SK-N-SH treated with all-trans-retinoic acid at 6 μM for 48 hours (cell line): ENCODE measurements around the gene DPH3.

Experiments used
- ATAC-seq: fragments of 200-7000 bp; cut with Tn5 transposase; 3 replicates; pipeline ENCODE4 v1.9.1; 2020; ENCODE audit warnings: mild to moderate bottlenecking, moderate library complexity
- ARNTL ChIP-seq: fragments of 450-650 bp; formaldehyde crosslinking; IDR thresholded peaks from 2 replicates; pipeline ENCODE4 v1.5.0; 2020; ENCODE audit warnings: low read depth, mild to moderate bottlenecking, moderate library complexity, borderline replicate concordance
- BACH2 ChIP-seq: fragments of 250-450 bp; sonication (Bioruptor Pico); IDR thresholded peaks from 2 replicates; pipeline ENCODE4 v1.9.0; 2021; ENCODE audit warnings: mild to moderate bottlenecking, borderline replicate concordance
- CSDC2 ChIP-seq: fragments of 250-450 bp; sonication (Bioruptor Pico); IDR thresholded peaks from 2 replicates; pipeline ENCODE4 v1.5.0; 2020; ENCODE audit warnings: mild to moderate bottlenecking, moderate library complexity
- ESRRG ChIP-seq: fragments of 250-450 bp; sonication (Bioruptor Pico); IDR thresholded peaks from 2 replicates; pipeline ENCODE4 v1.6.1; 2021; ENCODE audit warnings: mild to moderate bottlenecking
- GLIS3 ChIP-seq: fragments of 250-450 bp; sonication (Bioruptor Pico); IDR thresholded peaks from 2 replicates; pipeline ENCODE4 v1.5.0; 2020; ENCODE audit warnings: mild to moderate bottlenecking, moderate library complexity
- ISL1 ChIP-seq: fragments of 250-450 bp; sonication (Bioruptor Pico); IDR thresholded peaks from 2 replicates; pipeline ENCODE4 v2.1.2; 2022; ENCODE audit warnings: mild to moderate bottlenecking, moderate library complexity
- OSR1 ChIP-seq: fragments of 250-450 bp; sonication (Bioruptor Pico); IDR thresholded peaks from 2 replicates; pipeline ENCODE4 v1.8.0; 2022; ENCODE audit warnings: moderate library complexity, mild to moderate bottlenecking, inconsistent platforms
- PPARA ChIP-seq: fragments of 250-450 bp; sonication (Bioruptor Pico); IDR thresholded peaks from 2 replicates; pipeline ENCODE4 v1.5.0; 2020; ENCODE audit warnings: mild to moderate bottlenecking, borderline replicate concordance
- RARB ChIP-seq: fragments of 250-450 bp; sonication (Bioruptor Pico); IDR thresholded peaks from 2 replicates; pipeline ENCODE4 v1.8.0; 2021; ENCODE audit warnings: mild to moderate bottlenecking, moderate library complexity
- ZC3H10 ChIP-seq: fragments of 250-450 bp; sonication (Bioruptor Pico); IDR thresholded peaks from 2 replicates; pipeline ENCODE4 v1.5.1; 2021; ENCODE audit warnings: mild to moderate bottlenecking, moderate library complexity
- ZFP3 ChIP-seq: fragments of 250-450 bp; sonication (Bioruptor Pico); IDR thresholded peaks from 2 replicates; pipeline ENCODE4 v1.5.0; 2020; ENCODE audit warnings: mild to moderate bottlenecking, moderate library complexity
- ZFP30 ChIP-seq: fragments of 450-650 bp; formaldehyde crosslinking; IDR thresholded peaks from 2 replicates; pipeline ENCODE4 v1.5.0; 2022; ENCODE audit warnings: mild to moderate bottlenecking, moderate library complexity
- ZNF565 ChIP-seq: fragments of 450-650 bp; formaldehyde crosslinking; conservative IDR thresholded peaks from 2 replicates; pipeline ENCODE4 v1.5.0; 2020; ENCODE audit warnings: low read depth, mild to moderate bottlenecking, moderate library complexity
- ZNF70 ChIP-seq: fragments of 450-650 bp; formaldehyde crosslinking; IDR thresholded peaks from 2 replicates; pipeline ENCODE4 v1.5.0; 2020; ENCODE audit warnings: mild to moderate bottlenecking, moderate library complexity
- ZNF8 ChIP-seq: fragments of 450-650 bp; formaldehyde crosslinking; IDR thresholded peaks from 2 replicates; pipeline ENCODE4 v1.5.0; 2020; ENCODE audit warnings: mild to moderate bottlenecking, moderate library complexity
- TF ChIP-seq, protein P1 (sequence below): fragments of 250-450 bp; sonication (Bioruptor Pico); IDR thresholded peaks from 2 replicates; pipeline ENCODE4 v1.5.1; 2021; ENCODE audit warnings: mild to moderate bottlenecking, moderate library complexity
- TF ChIP-seq, protein P2 (sequence below): fragments of 250-450 bp; sonication (Bioruptor Pico); IDR thresholded peaks from 2 replicates; pipeline ENCODE4 v1.5.0; 2020; ENCODE audit warnings: mild to moderate bottlenecking, moderate library complexity
- TF ChIP-seq, protein P3 (sequence below): fragments of 250-450 bp; sonication (Bioruptor Pico); IDR thresholded peaks from 2 replicates; pipeline ENCODE4 v1.5.1; 2020; ENCODE audit warnings: low read depth, mild to moderate bottlenecking, moderate library complexity
- TF ChIP-seq, protein P4 (sequence below): fragments of 250-450 bp; sonication (Bioruptor Pico); IDR thresholded peaks from 2 replicates; pipeline ENCODE4 v1.8.0; 2020; ENCODE audit warnings: mild to moderate bottlenecking, moderate library complexity, borderline replicate concordance

DPH3 gene

DNA sequence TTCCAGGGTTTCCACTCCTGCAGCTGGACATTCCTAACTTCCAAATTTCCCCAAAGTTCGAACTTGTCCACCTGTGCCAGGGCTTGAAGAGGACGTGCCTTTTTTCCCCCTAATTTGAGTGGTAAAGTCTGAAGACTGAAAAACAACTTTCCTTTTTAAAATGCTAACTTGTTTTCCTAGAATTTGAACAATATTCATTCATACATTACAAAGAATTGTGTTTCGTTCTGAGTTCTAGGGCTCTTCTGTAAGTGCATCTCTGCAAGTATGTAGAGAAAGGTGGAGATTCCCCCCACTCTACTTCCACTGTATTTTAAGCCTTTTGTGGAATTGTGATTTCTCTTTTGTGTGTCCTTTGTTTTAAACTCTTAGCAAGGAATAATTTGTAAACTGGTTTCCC is 9.4 kb downstream of the DPH3 start:
- ATAC-seq = no peak
- TF ChIP-seq OSR1 (no peak), ZC3H10 (no peak), CSDC2 (CRISPR knock-in tag) (no peak), ZFP30 (no peak), ISL1 (CRISPR knock-in tag) (no peak), PPARA (CRISPR knock-in tag) (no peak)
- TF ChIP-seq, protein P1, sequence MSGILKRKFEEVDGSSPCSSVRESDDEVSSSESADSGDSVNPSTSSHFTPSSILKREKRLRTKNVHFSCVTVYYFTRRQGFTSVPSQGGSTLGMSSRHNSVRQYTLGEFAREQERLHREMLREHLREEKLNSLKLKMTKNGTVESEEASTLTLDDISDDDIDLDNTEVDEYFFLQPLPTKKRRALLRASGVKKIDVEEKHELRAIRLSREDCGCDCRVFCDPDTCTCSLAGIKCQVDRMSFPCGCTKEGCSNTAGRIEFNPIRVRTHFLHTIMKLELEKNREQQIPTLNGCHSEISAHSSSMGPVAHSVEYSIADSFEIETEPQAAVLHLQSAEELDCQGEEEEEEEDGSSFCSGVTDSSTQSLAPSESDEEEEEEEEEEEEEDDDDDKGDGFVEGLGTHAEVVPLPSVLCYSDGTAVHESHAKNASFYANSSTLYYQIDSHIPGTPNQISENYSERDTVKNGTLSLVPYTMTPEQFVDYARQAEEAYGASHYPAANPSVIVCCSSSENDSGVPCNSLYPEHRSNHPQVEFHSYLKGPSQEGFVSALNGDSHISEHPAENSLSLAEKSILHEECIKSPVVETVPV (CRISPR knock-in tag) = no peak

DNA sequence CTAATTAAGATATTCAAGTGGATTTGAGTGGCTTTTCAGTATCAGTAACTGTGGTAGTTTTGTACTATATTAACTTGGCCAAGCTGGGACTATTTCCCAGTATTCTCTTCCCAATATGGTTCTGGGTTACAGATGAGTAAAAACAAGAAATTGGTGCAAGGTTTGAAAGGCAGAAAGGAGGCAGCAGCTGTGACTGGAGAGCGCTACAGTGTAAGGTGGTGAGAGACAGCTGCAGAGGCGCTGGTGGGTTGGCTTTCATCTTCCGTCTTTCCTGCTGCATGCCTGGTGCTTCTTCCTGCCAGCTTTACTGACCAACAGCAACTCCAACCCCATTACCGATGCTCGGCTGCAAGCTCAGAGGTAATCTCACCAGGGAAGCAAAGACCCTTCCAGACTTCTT is 9.8 kb downstream of the DPH3 start:
- TF ChIP-seq ZNF565 (no peak), ZFP3 (CRISPR knock-in tag) (no peak), GLIS3 (no peak), CSDC2 (CRISPR knock-in tag) (no peak), ZNF70 (CRISPR knock-in tag) (no peak), ISL1 (CRISPR knock-in tag) (no peak), ZC3H10 (no peak), RARB (no peak), ZNF8 (no peak), ARNTL (no peak), PPARA (CRISPR knock-in tag) (no peak), ESRRG (CRISPR knock-in tag) (no peak), BACH2 (no peak)
- TF ChIP-seq, protein P2, sequence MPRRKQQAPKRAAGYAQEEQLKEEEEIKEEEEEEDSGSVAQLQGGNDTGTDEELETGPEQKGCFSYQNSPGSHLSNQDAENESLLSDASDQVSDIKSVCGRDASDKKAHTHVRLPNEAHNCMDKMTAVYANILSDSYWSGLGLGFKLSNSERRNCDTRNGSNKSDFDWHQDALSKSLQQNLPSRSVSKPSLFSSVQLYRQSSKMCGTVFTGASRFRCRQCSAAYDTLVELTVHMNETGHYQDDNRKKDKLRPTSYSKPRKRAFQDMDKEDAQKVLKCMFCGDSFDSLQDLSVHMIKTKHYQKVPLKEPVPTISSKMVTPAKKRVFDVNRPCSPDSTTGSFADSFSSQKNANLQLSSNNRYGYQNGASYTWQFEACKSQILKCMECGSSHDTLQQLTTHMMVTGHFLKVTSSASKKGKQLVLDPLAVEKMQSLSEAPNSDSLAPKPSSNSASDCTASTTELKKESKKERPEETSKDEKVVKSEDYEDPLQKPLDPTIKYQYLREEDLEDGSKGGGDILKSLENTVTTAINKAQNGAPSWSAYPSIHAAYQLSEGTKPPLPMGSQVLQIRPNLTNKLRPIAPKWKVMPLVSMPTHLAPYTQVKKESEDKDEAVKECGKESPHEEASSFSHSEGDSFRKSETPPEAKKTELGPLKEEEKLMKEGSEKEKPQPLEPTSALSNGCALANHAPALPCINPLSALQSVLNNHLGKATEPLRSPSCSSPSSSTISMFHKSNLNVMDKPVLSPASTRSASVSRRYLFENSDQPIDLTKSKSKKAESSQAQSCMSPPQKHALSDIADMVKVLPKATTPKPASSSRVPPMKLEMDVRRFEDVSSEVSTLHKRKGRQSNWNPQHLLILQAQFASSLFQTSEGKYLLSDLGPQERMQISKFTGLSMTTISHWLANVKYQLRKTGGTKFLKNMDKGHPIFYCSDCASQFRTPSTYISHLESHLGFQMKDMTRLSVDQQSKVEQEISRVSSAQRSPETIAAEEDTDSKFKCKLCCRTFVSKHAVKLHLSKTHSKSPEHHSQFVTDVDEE = no peak
- TF ChIP-seq, protein P3, sequence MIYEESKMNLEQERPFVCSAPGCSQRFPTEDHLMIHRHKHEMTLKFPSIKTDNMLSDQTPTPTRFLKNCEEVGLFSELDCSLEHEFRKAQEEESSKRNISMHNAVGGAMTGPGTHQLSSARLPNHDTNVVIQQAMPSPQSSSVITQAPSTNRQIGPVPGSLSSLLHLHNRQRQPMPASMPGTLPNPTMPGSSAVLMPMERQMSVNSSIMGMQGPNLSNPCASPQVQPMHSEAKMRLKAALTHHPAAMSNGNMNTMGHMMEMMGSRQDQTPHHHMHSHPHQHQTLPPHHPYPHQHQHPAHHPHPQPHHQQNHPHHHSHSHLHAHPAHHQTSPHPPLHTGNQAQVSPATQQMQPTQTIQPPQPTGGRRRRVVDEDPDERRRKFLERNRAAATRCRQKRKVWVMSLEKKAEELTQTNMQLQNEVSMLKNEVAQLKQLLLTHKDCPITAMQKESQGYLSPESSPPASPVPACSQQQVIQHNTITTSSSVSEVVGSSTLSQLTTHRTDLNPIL (CRISPR knock-in tag) = no peak
- TF ChIP-seq, all 23 proteins: peak for 0
- no peak for ATAC-seq

DNA sequence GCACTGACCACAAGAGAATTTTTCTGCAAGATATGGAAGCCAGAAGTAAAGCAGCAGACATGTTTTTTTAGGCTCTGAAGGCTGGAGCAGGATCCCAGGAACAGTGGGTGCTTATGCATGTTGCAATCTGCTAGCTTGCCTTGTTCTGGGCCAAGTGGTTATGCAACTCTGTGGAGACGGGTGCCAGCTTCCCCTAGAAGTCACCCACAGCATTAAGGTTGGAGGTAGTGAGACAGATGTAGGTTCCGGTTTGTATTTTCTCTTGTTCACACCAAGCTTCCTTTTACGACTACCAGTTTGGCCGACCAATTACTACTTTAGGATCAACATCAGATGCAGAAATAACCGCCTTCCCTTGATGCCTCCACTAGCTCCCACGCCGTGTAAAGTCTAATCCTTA is 11.1 kb downstream of the DPH3 start:
- no peak for ATAC-seq
- TF ChIP-seq, protein P3 (CRISPR knock-in tag) = no peak
- TF ChIP-seq, protein P4, sequence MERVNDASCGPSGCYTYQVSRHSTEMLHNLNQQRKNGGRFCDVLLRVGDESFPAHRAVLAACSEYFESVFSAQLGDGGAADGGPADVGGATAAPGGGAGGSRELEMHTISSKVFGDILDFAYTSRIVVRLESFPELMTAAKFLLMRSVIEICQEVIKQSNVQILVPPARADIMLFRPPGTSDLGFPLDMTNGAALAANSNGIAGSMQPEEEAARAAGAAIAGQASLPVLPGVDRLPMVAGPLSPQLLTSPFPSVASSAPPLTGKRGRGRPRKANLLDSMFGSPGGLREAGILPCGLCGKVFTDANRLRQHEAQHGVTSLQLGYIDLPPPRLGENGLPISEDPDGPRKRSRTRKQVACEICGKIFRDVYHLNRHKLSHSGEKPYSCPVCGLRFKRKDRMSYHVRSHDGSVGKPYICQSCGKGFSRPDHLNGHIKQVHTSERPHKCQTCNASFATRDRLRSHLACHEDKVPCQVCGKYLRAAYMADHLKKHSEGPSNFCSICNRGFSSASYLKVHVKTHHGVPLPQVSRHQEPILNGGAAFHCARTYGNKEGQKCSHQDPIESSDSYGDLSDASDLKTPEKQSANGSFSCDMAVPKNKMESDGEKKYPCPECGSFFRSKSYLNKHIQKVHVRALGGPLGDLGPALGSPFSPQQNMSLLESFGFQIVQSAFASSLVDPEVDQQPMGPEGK (CRISPR knock-in tag) = no peak

DNA sequence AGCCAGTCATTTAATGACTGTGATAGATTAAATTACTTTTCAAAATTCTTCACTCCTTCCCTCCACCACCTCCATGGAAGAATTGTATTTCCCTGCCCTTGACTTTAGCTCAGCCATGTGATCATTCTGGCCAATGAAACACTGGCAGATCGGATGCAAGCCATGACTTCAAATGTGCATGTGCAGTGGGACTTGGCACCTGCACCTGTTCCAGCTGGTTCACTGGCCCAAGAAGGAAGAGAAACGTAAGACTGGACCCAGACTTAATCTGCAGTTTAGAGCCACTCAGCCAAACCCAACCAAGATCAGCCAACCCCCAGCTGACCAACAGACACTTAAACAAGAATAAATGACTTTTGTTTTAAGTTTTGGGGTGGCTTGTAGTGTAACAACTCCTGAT is 11.8 kb downstream of the DPH3 start:
- no peak for ATAC-seq
- TF ChIP-seq, protein P4 (CRISPR knock-in tag) = no peak
- TF ChIP-seq ISL1 (CRISPR knock-in tag) (no peak), ZNF565 (no peak)
- TF ChIP-seq, all 23 proteins: peak for 0
